Caco-2 (cell line): ENCODE measurements around the gene C8G. TPM values are rescaled to one million over a fixed set of nuclear protein-coding genes. Genes with fewer than 3 reads are reported as not detected.

ENCODE experiments used
- BruUV-seq: library from RNA; stranded (reverse); fragments of 400-500 nt; replicated peaks from 2 replicates; lab custom pipeline; 2021; lab: Mats Ljungman, UMichigan
- CTCF ChIA-PET: fragments of 300-600 bp; sonication (Branson Sonifier 250); formaldehyde crosslinking; loops from one replicate; lab custom pipeline; 2022; ENCODE audit warnings: antibody characterized with exemption; lab: Charles Lee
- POLR2A ChIA-PET: fragments of 300-600 bp; sonication (Branson Sonifier 250); formaldehyde crosslinking; loops from one replicate; lab custom pipeline; 2022; ENCODE audit warnings: antibody characterized with exemption; lab: Charles Lee
- DNase-seq, 2 experiments: peaks; one replicate each; pipeline versions ENCODE4 v3.0.0 to v3.0.0-alpha.2; 2020 to 2022
- H3K27me3 ChIP-seq: replicated peaks from 2 replicates; pipeline ENCODE4 v1.6.0; 2011; ENCODE audit warnings: low read length; ENCODE audit not compliant: control insufficient read depth, insufficient read depth
- H3K36me3 ChIP-seq: 2 replicates; pipeline ENCODE4 v1.5.1; 2011; ENCODE audit warnings: low read length; ENCODE audit not compliant: control insufficient read depth, insufficient read depth
- H3K4me1 ChIP-seq: fragments of 250-450 bp; sonication (Bioruptor Pico); 2 replicates; pipeline ENCODE4 v1.5.1; 2020; ENCODE audit warnings: mild to moderate bottlenecking
- H3K4me3 ChIP-seq: 2 replicates; pipeline ENCODE4 v1.5.1; 2011; ENCODE audit warnings: low read depth, mild to moderate bottlenecking, control low read depth, low read length
- H3K9me3 ChIP-seq: fragments of 250-450 bp; sonication (Bioruptor Pico); 2 replicates; pipeline ENCODE4 v1.5.1; 2020; ENCODE audit warnings: mild to moderate bottlenecking, moderate library complexity
- H3K27ac Mint-ChIP-seq: one replicate; pipeline ENCODE4 v1.8.0; 2022; ENCODE audit warnings: mixed read lengths; ENCODE audit not compliant: unreplicated experiment
- H3K27me3 Mint-ChIP-seq: one replicate; pipeline ENCODE4 v1.8.0; 2022; ENCODE audit warnings: mixed read lengths; ENCODE audit not compliant: insufficient read depth, unreplicated experiment
- H3K36me3 Mint-ChIP-seq: one replicate; pipeline ENCODE4 v1.8.0; 2022; ENCODE audit warnings: mild to moderate bottlenecking, mixed read lengths; ENCODE audit not compliant: insufficient read depth, unreplicated experiment
- H3K4me1 Mint-ChIP-seq: one replicate; pipeline ENCODE4 v1.8.0; 2022; ENCODE audit warnings: low read depth, mixed read lengths; ENCODE audit not compliant: unreplicated experiment
- H3K4me3 Mint-ChIP-seq: one replicate; pipeline ENCODE4 v1.8.0; 2022; ENCODE audit warnings: mild to moderate bottlenecking, moderate library complexity, mixed read lengths; ENCODE audit not compliant: unreplicated experiment
- H3K9me3 Mint-ChIP-seq: one replicate; pipeline ENCODE4 v1.8.0; 2022; ENCODE audit warnings: mixed read lengths; ENCODE audit not compliant: unreplicated experiment
- intact Hi-C: fragments of 100-400 bp; cut with micrococcal nuclease; formaldehyde crosslinking; loops from one replicate; pipeline ENCODE4 v1.10.0; 2022; ENCODE audit not compliant: unreplicated experiment
- total RNA-seq: library from RNA; stranded (reverse); gene quantifications from 2 replicates; pipeline ENCODE4 v1.2.3, GENCODE V29; 2022
- TF ChIP-seq, protein P1 (sequence below), 2 experiments: fragments of 200-600 bp in 1 of 2; IDR thresholded peaks; 1 replicate in 1 of 2; 2 replicates in 1 of 2; pipeline versions ENCODE4 v1.5.1 to v1.8.0; 2011 to 2022; ENCODE audit warnings: antibody characterized with exemption in 1 of 2, control low read depth in 1 of 2, inconsistent platforms in 1 of 2, low read depth in 1 of 2, low read length in 1 of 2, mild to moderate bottlenecking in 1 of 2, moderate library complexity in 1 of 2; ENCODE audit not compliant: insufficient read depth in 1 of 2, severe bottlenecking in 1 of 2, unreplicated experiment in 1 of 2

The C8G gene
- total RNA-seq, 1 experiment from 2014 or later = 0.77 TPM

DNA sequence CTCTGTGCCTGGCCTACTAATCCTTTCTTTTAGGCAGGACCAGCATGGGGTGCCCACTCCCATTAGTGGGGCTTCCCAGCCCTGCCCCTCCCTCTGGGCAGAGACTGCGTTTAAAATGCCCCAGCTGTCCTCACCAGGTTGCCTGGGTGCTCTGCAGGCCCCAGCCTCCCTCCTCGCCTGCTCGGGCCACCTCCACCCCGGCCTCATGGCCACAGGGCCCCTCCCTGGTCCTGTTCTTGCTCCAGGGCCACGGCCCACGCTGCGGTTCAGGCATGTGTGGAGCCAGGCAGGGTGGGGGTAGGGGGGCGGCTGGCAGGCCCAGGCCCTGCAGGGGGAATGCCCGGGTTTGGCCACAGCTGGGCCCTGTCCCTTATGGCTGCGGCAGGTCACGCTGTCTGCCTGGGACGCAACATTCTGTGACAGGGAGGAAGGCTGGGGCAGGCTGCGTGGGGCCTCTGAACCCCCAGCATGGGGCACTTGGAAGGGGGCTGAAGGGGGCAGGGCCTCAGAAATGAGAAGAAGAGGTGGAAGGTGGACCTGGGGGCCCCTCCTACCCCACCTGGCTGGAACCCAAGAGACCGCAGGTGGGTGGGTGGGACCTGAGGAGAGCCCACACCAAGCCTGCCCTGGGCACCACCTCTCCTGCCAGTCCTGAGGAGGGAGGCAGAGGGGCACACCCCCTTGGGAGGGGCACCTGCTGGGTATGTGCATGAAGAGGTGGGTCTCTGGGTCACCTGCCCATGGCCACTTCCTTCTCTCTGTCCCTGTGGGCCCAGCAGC is 6.7 kb downstream of the C8G start, which contains the start of gene LCN12:
LCN12 (plus strand) TSS at position 733 of the 780 bp plus-strand sequence. CDS start 55 bp downstream, outside the sequence.
- Mint-ChIP-seq H3K9me3 (peaks cover 7% of the 10 kb centered on the region), H3K27me3 (no peaks in the 10 kb centered on the region), H3K36me3 (peaks cover 12% of the 10 kb centered on the region), H3K27ac (no peak within 1 kb of the TSS), H3K4me3 (no peak within 1 kb of the TSS), H3K4me1 (no peaks in the 10 kb centered on the region)
- intact Hi-C loops = no loop called here
- BruUV-seq = no TSS peak
- DNase-seq = no peak
- ChIA-PET CTCF (interaction anchor here (0.6 to 1.2 kb wide), 2 partner anchors 22 to 77 kb away, joined by 3 to 5 read pairs; no protein-coding TSS in a partner anchor), POLR2A (no interaction called here)
- TF ChIP-seq, protein P1, sequence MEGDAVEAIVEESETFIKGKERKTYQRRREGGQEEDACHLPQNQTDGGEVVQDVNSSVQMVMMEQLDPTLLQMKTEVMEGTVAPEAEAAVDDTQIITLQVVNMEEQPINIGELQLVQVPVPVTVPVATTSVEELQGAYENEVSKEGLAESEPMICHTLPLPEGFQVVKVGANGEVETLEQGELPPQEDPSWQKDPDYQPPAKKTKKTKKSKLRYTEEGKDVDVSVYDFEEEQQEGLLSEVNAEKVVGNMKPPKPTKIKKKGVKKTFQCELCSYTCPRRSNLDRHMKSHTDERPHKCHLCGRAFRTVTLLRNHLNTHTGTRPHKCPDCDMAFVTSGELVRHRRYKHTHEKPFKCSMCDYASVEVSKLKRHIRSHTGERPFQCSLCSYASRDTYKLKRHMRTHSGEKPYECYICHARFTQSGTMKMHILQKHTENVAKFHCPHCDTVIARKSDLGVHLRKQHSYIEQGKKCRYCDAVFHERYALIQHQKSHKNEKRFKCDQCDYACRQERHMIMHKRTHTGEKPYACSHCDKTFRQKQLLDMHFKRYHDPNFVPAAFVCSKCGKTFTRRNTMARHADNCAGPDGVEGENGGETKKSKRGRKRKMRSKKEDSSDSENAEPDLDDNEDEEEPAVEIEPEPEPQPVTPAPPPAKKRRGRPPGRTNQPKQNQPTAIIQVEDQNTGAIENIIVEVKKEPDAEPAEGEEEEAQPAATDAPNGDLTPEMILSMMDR (IDR thresholded peaks at IDR 0.05; ENCODE audit: insufficient read depth in 1 of 2, low read depth in 1 of 2, low read length in 1 of 2, severe bottlenecking in 1 of 2, unreplicated experiment in 1 of 2) = no peak
- Histone ChIP-seq H3K36me3 (no peaks in the 10 kb centered on the region; the same call in 1 of the 2 replicates), H3K4me3 (no peak within 1 kb of the TSS), H3K9me3 (no peaks in the 10 kb centered on the region), H3K4me1 (peaks cover 27% of the 10 kb centered on the region), H3K27me3 (no peaks in the 10 kb centered on the region)

DNA sequence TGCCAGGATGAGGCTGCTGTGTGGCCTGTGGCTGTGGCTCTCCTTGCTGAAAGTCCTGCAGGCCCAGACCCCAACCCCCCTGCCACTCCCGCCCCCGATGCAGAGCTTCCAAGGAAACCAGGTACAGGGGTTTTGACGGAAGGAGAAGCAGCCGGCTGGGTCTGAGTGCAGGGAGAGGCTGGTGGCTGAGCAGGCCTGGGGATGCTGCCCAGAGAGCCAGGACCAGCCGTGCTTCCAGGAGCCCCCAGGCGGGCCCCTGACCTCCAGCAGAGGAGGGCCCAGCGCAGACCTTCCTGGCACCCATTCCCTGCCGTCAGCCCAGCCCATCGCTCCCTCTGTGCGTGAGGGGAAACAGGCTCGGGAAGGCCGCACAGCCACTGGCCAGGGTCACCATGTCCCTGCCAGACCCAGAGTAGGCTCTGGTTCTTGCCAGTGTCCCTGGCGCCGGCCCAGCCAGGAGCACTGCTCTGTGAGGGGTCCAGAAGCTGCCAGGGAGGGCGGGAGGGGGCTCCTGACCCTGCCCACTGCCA is 7.3 kb downstream of the C8G start:
- Histone ChIP-seq H3K9me3 (no peaks in the 10 kb centered on the region), H3K36me3 (no peaks in the 10 kb centered on the region; the same call in 1 of the 2 replicates), H3K4me1 (peaks cover 27% of the 10 kb centered on the region), H3K4me3 (no peak overlapping the region), H3K27me3 (no peaks in the 10 kb centered on the region)
- Mint-ChIP-seq H3K4me1 (no peaks in the 10 kb centered on the region), H3K9me3 (peaks cover 12% of the 10 kb centered on the region), H3K4me3 (no peak overlapping the region), H3K27me3 (no peaks in the 10 kb centered on the region), H3K36me3 (peaks cover 12% of the 10 kb centered on the region), H3K27ac (no peak overlapping the region)
- DNase-seq = no peak
- intact Hi-C loops = no loop called here
- BruUV-seq = no TSS peak
- TF ChIP-seq, protein P1 (IDR thresholded peaks at IDR 0.05; ENCODE audit: insufficient read depth in 1 of 2, low read depth in 1 of 2, low read length in 1 of 2, severe bottlenecking in 1 of 2, unreplicated experiment in 1 of 2) = no peak
- ChIA-PET POLR2A (no interaction called here), CTCF (no interaction called here)

- Histone ChIP-seq H3K4me3 (no peak overlapping the region), H3K27me3 (no peaks in the 10 kb centered on the region), H3K4me1 (peaks cover 19% of the 10 kb centered on the region), H3K36me3 (no peaks in the 10 kb centered on the region; the same call in 1 of the 2 replicates), H3K9me3 (no peaks in the 10 kb centered on the region)
- POLR2A ChIA-PET = no interaction called here
- peaks cover 12% of the 10 kb centered on the region for H3K36me3 Mint-ChIP-seq
- H3K4me1 Mint-ChIP-seq = no peaks in the 10 kb centered on the region
- no TSS peak for BruUV-seq
- H3K9me3 Mint-ChIP-seq = peaks cover 12% of the 10 kb centered on the region
- H3K4me3 Mint-ChIP-seq = no peak overlapping the region
- intact Hi-C loops = no loop called here
- H3K27me3 Mint-ChIP-seq = no peaks in the 10 kb centered on the region
- CTCF ChIA-PET = no interaction called here
- DNase-seq = no peak
- no peak overlapping the region for H3K27ac Mint-ChIP-seq
- TF ChIP-seq, protein P1 (IDR thresholded peaks at IDR 0.05; ENCODE audit: insufficient read depth in 1 of 2, low read depth in 1 of 2, low read length in 1 of 2, severe bottlenecking in 1 of 2, unreplicated experiment in 1 of 2) = no peak
Observed at GRCh38 chr9:136952876-136953770, 8.1 kb downstream of the C8G start.
